Hematopoietic multipotent progenitor cell (in vitro differentiated cells): ENCODE data around the gene LYST. TPM values are rescaled to one million over a fixed set of nuclear protein-coding genes. Genes with fewer than 3 reads are reported as not detected.
"Not testable (repeated sequence)": the region's sequence is repeated elsewhere in the genome, so short reads cannot be mapped to it uniquely, and the experiment has no call there.

Source experiments
- DNase-seq, 3 donors: peaks; one replicate each; pipeline ENCODE4 v3.0.0-alpha.2; 2011 to 2015; ENCODE audit warnings: low read depth in 2 of 3, low spot score in 2 of 3
- total RNA-seq: library from RNA; depleted of rRNA; stranded (reverse); fragments of >200 nt; gene quantifications from one replicate; pipeline ENCODE4 v1.2.3, GENCODE V29; 2012

LYST gene
- total RNA-seq, 1 donor: 11.0 TPM

DNA sequence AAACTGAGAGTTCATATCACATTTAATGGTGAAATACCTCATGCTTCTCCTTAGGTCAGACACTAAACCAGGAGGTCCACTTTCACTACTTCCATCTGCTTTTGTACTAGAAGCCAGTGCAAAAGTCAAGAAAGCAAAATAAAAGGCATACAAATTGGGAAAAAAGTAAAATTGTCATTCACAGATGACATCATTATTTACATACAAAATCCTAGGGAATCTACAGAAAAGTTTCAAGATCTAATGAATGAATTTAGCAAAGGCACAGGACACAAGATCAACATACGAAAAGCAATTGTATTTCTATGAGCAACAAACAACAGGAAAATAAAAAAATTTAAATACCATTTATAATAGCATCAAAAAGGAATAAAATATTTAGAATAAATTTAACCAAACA lies 41.5 kb downstream of the LYST start:
- DNase-seq: no peak

DNA sequence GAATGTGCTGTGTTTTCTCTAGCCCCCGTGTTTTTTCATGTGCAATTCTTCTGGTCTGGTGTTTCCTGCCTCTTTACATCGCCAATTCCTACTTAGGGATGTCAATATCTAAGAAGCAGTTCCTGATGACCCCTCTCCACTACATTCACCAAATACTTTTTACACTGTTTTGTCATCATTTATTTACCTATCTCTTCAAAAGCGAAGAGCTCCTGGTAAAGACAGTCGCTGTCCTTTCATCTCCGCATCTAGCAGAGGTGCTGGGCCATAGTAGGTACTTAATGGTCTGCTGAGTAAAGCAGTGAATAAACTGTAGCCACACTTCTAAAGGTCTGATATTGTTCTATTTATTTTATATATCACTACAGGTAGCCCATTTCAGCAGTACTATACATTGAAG lies 43.0 kb downstream of the LYST start:
- no peak for DNase-seq

- no peak for DNase-seq
Measured at GRCh38 chr1:235822685-235823084, 44.0 kb downstream of the LYST start.

GRCh38 chr1:235821361-235821981 lies 45.2 kb downstream of the LYST start:
- DNase-seq: no peak

- peak in 1 of 3 donors; percentile 3 for DNase-seq
Measured at GRCh38 chr1:235820061-235820460, 46.6 kb downstream of the LYST start.

- no peak for DNase-seq
Measured at GRCh38 chr1:235818632-235819136, 48.0 kb downstream of the LYST start.

DNA sequence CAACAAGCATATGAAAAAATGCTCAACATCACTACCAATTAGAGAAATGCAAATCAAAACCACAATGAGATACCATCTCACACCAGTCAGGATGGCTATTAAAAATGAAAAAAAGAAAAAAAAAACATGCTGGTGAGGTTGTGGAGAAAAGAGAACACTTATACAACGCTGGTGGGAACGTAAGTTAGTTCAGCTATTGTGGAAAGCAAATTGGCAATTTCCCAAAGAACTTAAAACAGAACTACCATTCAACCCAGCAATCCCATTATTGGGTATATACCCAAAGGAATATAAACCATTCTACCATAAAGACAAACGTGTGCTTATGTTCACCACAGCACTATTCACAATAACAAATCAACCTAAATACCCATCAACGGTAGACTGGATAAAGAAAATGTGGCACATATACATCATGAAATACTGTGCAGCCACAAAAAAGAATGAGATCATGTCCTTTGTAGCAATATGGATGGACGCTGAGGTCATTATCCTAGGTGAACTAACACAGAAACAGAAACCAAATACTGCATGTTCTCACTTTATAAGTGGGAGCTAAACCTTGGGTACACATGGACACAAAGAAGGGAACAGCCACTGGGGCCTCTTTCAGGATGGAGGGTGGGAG lies 49.5 kb downstream of the LYST start:
- no peak for DNase-seq

DNA sequence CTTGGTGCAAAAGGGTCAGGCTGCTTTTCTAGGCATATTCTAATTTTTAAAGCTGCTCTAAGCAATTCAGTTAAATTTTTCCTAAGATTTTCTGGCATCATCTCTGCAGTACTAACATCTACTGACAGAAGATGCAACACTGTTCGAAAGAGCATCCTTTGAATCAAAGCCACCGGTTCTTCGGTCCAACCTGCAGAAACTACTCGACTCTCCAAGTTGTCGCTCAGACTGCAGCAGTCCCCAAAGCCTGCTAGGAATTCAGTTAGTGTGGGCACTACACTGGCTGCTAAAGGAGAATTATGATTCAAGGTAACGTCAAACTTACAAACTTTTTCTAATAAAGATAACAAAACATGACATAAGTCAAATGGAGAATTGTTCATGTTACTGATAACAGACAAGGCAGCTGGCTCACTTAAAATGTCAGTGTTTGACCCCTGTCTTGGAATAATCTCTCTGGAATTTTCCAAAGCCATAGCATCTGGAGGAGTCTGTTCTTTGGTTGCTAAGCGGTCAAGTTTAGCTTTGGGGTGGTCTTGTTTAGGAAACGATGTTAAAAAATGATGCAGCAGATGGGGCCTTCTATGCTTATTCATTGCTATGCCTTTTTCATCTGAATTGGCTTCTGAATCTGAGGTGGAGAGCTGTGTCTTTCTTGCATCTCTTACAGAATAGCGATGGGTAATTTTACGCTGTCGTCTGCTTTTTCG lies 56.9 kb downstream of the LYST start:
- no peak for DNase-seq

GRCh38 chr1:235808223-235808622 lies 58.5 kb downstream of the LYST start:
- no peak for DNase-seq

- no peak for DNase-seq
Measured at GRCh38 chr1:235806123-235806522, 60.6 kb downstream of the LYST start.

DNA sequence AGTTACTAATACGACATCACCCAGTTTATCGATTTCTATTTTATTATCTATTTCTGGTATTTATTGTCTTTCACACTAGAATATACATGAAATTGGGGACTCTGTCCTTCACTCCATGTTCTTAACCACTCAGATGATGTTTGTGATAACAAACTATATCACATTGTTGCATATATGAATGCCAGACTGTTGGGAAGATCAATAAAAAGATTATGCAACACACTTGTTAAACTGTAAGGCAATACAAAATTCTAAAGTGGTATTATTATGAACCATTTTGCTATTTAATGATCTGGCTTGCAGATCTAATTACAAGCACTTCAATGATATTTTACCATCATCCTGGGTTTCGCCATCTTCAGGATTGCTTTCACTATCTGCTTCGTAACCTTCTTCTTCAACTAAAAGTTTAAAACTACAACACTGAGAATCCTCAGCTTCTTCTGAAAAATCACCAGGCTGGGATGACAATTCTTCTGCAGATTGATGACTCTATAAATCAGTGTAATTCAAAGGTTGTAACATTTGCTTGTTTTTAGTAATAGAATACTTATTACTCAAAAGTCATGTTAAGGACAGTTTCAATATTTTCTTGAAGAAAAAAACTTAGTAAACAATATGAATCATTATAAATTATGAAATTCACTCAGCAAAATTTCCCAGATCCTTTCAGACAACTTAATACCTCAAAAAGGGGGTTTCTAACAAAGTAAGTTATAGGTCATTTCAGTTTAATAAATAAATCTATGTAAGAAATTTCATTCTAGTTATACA lies 63.9 kb downstream of the LYST start:
- DNase-seq: no peak

DNA sequence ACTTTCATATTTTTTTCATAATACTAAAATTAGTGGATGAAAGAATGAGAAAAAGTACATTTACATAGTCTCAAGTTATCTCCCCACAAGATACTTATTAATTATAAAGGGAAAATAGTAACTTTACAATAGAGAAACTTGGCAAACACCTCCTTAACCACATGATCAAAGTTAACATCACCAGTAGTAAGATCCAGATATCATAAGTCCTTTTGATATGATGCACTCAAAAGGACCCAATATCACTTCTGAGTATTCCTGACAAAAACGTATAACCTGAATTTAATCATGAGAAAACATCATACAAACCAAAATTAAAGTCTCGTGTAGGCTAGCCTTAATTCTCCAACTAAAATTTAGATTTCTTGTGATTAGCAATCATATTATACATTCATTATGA lies 67.4 kb downstream of the LYST start:
- DNase-seq: no peak

- no peak for DNase-seq
Measured at GRCh38 chr1:235791532-235792060, 75.1 kb downstream of the LYST start.

DNA sequence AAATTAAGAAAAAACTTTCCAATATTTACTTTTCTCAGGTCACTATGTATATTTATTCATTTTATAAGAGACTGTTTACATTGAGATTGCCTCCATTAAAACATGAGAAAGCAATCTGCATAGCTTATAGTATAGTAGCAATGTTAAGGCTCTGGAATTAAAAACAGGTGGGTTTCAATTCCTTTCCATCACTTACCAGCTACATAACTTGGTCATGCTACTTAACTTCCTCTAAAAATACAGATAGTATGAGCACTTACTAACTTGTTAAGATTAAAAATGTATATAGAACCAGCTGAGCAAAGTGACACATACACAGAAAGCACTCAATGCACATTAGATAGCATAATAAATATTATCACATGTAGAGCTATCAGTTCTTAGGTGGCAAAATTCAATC lies 76.6 kb downstream of the LYST start:
- no peak for DNase-seq

- not testable (repeated sequence) for DNase-seq
Measured at GRCh38 chr1:235786227-235786898, 80.3 kb downstream of the LYST start.

- DNase-seq: no peak
Measured at GRCh38 chr1:235784950-235785349, 81.8 kb downstream of the LYST start.

GRCh38 chr1:235783148-235783776 lies 83.4 kb downstream of the LYST start:
- DNase-seq: peak in 2 of 3 donors; percentile 21 to 60

- no peak for DNase-seq
Measured at GRCh38 chr1:235782601-235783000, 84.1 kb downstream of the LYST start.

GRCh38 chr1:235781807-235782206 lies 84.9 kb downstream of the LYST start:
- DNase-seq: no peak

GRCh38 chr1:235779770-235780169 lies 86.9 kb downstream of the LYST start:
- DNase-seq: no peak
